Astrocyte of the cerebellum (primary cell): ENCODE measurements around the gene MINK1.
"Not testable (repeated sequence)": the region's sequence is repeated elsewhere in the genome, so short reads cannot be mapped to it uniquely, and the experiment has no call there.

Experiments used
- DNase-seq: peaks from one replicate; pipeline ENCODE4 v3.0.0-alpha.2; 2011; ENCODE audit warnings: low read depth
- H3K4me3 ChIP-seq: 2 replicates; pipeline ENCODE4 v1.5.1; 2011; ENCODE audit warnings: mild to moderate bottlenecking, low read depth, low read length, moderate library complexity
- CTCF ChIP-seq: IDR thresholded peaks from 2 replicates; pipeline ENCODE4 v1.5.1; 2012; ENCODE audit warnings: low read length, low read depth, moderate library complexity, mild to moderate bottlenecking; ENCODE audit errors: missing control alignments
- in situ Hi-C: cut with HindIII; loops from 2 replicates; pipeline ENCODE4 v1.10.0; 2017; ENCODE audit warnings: low sequenced_read_pairs

MINK1 gene

GRCh38 chr17:4822835-4823234 is 10.3 kb upstream of the MINK1 start:
- H3K4me3 ChIP-seq, result no peak overlapping the region
- in situ Hi-C loops, result no loop called here
- DNase-seq, result no peak
- TF ChIP-seq CTCF, result no peak

- no peak for TF ChIP-seq CTCF
- DNase-seq, result no peak
- H3K4me3 ChIP-seq, result no peak overlapping the region
- in situ Hi-C loops, result no loop called here
Observed at GRCh38 chr17:4823373-4824089, 9.6 kb upstream of the MINK1 start.

GRCh38 chr17:4827399-4827798 is 5.7 kb upstream of the MINK1 start:
- in situ Hi-C loops, result no loop called here
- no peak for DNase-seq
- no peak overlapping the region for H3K4me3 ChIP-seq
- TF ChIP-seq CTCF, result no peak

GRCh38 chr17:4832829-4833177 is 337 bp upstream of the MINK1 start:
- DNase-seq, in situ Hi-C loops: not testable (repeated sequence)
- H3K4me3 ChIP-seq, result peak overlapping the region; percentile 85

- TF ChIP-seq CTCF, result no peak
- no peak for DNase-seq
- H3K4me3 ChIP-seq, result peak overlapping the region; percentile 85
- in situ Hi-C loops, result no loop called here
Observed at GRCh38 chr17:4833941-4834680, 971 bp downstream of the MINK1 start.

- no peak for TF ChIP-seq CTCF
- DNase-seq, result no peak
- peak overlapping the region; percentile 85 for H3K4me3 ChIP-seq
- in situ Hi-C loops, result loop anchor here (5.0 kb wide), 1 partner anchor 47 kb away; the partner anchor contains the start of genes GLTPD2 and VMO1
Observed at GRCh38 chr17:4834681-4835020, 1.5 kb downstream of the MINK1 start.

- in situ Hi-C loops, result loop anchor here (5.0 kb wide), 1 partner anchor 49 kb away; the partner anchor contains the start of genes GLTPD2 and VMO1
- H3K4me3 ChIP-seq, result no peak overlapping the region
- TF ChIP-seq CTCF, result no peak
- DNase-seq, result no peak
Observed at GRCh38 chr17:4836221-4836620, 3.1 kb downstream of the MINK1 start.
